GM19452 (cell line): Measurements from ENCODE around the gene ANKRD55.
"Not testable (repeated sequence)": the region's sequence is repeated elsewhere in the genome, so short reads cannot be mapped to it uniquely, and the experiment has no call there.

Source experiments
- ATAC-seq: cut with Tn5 transposase; IDR thresholded peaks from one replicate; pipeline ENCODE4 v1.9.1; 2021; ENCODE audit not compliant: unreplicated experiment

The ANKRD55 gene

DNA sequence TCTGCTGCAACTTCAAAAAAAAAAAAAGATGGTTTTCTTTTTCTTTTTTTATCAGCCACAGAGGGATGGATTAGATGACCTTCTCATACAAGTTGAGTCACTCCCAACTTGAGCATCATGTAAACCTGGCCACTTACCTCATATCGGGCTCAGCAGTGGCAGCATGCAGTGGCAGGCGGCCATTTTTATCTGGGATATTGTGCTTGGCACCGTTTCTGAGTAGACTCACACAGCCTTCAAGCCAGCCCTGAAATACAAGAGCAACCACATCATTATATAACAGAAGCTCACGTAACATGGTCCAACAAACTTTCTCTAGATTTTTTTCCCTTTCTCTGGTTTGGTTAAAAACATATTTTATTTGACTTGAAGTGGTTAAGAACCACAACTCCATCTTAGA lies 62.6 kb downstream of the ANKRD55 start:
- ATAC-seq: no peak

DNA sequence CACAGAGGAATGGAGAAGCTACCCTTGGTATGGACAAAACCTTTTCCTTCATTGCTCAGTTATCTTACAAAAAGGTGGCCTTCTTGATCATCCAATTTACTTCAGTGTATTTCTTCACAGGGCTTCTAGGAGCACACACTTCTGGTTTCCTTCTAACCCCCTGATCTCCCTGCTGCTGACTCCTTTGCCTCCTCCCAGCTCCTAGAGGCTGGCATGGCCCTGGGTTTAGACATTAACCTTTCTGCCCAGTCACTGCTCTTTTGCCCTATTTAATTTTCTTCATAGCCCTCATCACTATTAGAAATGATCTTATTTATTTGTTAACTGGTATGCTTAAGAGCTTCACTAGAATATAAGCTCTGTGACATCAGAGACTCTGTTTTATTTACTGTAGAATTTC lies 63.2 kb downstream of the ANKRD55 start:
- ATAC-seq: no peak

DNA sequence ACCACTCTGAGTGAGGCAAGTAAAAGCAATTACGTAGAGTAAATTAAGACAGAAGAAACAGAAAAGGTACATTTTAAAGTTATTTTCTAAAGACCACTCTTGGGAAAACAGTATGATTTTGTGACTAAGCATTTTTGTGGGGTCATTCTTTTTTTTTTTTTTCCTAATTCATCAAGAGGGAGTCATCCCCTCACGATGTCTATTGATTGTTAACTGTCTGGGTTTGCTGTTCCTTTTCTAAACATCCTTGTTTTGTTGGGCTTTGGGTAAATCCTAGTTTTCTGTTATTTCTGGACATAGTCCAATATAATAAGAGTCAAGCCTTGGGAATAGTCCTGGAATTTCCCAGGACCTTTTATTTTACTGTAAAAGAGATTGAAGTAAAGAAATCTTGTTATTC lies 63.8 kb downstream of the ANKRD55 start:
- ATAC-seq: no peak

DNA sequence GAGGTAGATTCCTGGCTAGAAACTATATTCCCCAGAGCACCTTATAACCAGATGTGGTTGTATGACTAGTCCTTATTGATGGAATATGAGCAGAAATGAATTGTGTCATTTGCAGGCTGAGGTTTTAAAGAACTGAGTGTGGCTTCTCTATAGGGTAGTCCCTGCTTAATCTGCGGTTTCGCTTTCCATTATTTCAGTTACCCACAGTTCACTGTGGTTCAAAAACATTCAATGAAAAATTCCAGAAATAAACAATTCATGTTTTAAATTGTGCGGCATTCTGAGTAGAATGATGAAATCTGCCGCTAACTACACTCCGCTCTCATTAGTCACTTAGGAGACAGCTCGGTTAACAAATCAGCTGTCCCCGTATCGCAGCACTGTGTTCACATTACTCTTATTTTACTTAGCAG lies 65.1 kb downstream of the ANKRD55 start:
- no peak for ATAC-seq

DNA sequence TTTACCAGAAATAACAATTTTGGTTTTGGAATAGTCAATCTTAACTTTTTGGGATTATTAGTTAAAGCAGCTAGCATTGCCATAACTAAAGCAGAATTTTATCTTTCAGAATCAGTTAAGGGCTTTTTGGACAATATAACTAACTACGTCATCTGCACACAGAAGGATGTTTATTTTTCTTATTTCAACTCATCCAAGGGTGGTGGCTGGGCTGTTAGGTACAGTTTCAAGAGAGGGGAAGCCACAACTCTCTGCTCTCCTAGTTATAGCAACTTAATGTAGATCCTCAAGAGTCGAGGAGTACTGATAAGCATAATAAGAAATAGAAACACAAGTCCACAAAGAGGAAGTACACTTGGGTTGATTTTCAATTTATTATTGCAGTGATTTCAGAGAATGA lies 65.6 kb downstream of the ANKRD55 start:
- no peak for ATAC-seq

DNA sequence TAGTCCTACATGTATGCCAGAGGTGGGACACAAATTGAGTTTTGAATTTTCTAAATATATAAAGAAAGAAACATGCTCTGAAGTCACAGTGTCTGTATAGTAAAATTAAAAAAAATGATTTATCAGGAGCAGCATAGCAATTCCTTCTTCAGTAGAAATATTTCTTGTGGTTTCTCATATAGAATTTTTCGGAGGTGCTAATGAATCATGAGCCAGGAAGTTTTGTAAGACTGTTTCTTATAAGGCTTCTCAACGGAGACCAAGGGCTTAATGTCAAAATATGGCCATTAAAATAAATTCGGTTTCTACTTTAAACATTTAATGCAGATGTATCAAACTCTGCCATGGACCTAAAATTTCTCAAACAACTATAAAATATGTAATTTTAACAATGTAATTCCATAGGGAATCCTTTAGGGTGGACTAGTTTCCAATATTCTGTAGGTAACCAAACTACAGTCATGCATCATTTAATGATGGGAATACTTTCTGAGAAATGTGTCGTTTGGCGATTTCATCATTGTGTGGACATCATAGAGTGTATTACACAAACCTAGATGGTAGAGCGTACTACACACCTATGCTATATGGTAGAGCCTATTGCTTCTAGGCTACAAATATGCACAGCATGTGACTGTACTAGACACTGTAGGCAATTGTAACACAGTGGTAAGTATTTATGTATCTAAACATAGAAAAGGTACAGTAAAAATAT lies 66.3 kb downstream of the ANKRD55 start:
- ATAC-seq: no peak

DNA sequence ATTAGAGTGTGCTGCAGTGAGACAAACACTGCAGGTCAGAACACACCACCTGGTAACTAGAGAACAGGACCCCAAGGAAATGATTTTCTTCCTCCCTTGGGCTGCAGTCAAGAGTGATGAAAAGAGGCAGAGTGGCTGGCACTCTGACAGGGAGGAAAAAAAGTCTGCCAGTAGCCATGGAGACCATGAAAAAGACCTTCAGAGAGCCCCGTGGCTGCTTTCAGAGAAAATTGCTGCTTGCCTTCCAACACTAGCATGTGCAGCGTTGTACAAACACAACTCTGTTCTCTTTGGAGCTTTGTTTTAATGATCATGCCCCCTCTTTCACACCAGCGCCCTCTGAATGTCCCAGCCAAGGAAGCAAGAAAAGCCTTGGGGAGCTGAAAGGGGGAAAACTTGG lies 68.8 kb downstream of the ANKRD55 start:
- ATAC-seq: no peak

DNA sequence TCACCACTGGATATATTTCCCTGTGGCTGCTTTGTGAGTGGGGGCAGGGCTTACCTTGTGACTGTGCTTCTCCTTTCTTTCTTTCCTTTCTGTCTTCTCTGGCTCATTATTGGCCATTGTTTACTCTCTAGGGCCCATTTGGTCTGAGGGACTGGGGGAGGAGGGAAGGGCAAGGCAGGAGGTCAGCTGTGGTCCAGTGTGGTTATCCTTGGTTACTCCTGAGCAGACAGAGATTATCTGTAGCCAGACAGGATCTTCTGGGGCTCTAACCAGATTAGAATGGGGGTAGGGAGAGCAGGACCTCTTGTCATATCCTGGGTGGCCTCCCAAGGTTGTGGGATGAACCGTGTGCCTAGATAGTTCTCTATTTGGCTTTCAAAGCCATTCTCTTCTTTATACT lies 71.2 kb downstream of the ANKRD55 start:
- no peak for ATAC-seq

DNA sequence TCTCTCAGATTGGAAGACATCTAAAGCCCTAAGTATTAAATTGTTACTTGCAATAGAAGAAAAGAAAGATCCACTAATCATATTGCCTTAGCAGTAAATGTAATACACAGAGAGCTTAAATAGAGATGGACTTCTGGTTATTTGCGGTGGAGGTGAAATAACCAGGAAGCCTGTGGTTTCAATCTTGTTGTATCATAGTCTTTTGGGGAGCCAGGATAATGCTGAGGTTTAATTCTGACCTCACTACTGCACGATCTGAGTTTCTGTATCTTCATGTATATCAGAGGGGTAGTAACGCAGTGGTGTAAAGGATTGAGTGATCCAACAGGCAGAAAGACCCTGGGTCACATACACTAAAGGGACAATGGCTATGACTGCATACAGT lies 71.7 kb downstream of the ANKRD55 start:
- ATAC-seq: no peak

DNA sequence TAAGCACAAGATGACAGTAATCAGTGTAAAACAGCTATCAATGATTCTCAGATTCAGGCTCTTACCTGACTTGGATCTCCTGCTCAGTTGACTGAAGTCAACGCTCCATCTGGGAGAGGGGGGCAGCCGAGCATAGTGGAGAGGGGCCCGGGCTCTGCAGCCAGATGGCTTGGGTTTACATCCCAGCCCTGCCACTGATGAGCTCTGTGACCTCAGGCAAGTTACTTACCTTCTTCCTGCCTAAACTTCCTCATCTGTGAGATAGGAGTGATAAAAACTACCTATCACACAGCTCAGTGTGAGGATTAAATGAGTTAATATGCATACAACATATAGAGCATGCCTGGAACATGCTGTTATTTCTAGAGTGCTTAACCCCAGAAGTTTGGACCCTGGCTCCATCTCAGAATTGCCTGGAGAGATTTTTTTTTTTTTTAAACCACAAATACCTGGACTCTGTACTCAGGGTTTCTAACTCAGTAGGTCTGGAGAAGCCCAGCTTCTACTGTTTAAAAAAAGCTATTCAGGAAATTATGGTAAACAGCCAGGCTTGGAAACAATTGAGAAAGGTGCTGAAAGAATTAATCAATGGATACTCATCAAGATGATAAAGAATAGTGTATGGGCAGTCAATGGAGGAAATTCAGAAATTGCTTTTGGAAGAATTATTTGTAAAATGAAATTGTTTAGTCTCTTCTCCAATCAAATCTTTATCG lies 72.2 kb downstream of the ANKRD55 start:
- ATAC-seq: no peak

DNA sequence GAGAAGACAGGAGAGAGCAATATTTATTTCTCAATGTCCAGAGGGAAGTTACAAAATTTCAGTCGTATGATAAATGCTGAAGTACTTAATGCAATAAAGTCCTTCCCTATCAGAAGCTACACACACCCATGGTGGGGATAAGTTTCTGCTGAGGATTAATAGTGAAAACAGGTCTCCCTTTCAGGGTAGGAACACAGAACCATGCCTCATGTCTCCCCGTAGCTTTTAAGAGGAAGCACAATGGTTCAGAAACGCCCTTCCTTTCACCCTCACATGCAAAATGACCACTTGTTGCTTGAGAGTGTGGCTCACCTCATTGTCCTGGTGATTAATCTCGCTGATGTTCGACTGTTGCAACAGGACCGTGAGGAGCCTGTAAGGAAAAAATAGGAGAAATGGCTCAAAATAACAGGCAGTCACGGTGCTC lies 73.6 kb downstream of the ANKRD55 start:
- no peak for ATAC-seq

DNA sequence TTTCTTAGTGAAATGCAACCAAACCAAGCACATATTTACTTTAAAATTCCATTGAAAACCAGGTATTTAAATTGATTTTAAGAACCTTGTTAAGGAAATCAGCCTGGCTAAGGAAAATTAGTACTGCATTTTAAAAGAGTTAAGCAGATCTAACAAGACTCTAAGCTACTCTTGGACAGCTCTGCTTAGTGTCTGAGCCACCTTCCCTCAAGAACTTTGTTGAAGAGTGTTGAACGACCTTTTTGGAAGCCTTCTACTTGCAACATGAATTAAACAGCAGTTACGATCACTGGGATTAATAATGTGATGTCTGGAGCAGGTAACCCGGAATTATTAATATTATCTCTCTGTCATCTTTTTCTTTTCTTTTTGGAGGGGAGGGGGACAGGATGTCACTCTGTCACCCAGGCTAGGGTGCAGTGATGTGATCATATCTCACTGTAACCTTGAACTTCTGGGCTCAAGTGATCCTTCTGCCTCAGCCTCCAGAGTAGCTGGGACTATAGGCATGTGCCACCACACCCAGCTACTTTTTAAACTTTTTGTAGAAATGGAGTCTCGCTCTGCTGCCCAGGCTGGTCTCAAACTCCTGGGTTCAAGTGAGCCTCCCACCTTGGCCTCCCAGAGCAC lies 74.7 kb downstream of the ANKRD55 start:
- ATAC-seq: no peak

DNA sequence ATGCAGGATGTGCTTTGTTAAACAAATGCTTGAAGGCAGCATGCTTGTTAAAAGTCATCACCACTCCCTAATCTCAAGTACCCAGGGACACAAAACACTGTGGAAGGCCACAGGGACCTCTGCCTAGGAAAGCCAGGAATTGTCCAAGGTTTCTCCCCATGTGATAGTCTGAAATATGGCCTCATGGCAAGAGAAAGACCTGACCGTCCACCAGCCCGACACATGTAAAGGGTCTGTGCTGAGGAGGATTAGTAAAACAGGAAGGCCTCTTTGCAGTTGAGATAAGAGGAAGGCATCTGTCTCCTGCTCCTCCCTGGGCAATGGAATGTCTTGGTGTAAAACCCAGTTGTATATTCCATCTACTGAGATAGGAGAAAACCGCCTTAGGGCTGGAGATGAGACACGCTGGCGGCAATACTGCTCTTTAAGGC lies 75.9 kb downstream of the ANKRD55 start:
- ATAC-seq: not testable (repeated sequence)

DNA sequence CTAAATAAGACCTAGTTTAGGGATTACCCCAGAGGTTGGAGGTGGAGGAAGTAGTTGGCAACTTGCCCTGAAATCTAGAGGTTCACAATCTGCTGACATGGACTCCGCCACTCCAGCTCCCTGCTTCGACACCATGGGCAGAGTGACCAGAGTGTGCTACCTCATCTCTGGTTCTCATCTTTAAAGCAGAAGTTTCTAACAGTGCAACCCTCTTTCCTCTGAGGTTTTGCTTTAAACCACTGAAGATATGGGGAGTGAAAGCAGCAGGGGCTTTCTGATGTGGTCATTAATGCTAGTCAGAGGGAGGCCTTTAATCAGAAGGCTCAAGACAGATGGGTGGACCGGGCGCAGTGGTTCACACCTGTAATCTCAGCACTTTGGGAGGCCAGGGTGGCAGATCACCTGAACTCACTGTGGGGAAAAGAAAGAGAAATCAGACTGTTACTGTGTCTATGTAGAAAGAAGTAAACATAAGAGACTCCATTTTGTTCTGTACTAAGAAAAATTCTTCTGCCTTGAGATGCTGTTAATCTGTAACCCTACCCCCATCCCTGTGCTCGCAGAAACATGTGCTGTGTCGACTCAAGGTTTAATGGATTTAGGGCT lies 76.4 kb downstream of the ANKRD55 start:
- ATAC-seq: peak; percentile 67

DNA sequence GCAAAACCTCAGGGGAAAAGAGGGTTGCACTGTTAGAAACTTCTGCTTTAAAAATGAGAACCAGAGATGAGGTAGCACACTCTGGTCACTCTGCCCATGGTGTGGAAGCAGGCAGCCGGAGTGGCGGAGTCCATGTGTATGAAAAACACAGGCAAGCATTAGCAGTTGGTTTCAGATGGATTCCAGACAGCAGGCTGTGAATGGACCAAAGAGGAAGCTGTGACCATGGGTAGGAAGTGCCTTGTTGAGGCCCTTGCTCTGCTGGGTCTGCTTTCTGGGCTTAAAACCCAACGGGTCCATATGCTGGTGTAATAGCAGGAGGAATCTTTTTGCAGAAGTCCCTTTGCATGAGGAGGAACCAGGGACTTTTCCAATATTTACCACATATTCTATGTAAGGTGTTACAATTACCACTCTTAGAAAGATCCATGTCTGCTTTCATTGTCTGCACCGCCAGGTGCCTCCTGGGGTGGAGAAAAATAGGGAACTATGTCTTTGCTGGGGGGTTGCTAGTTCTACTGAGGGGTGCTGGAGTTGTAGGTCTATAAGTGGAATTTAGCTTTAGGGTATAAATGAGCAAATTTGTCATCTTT lies 77.0 kb downstream of the ANKRD55 start:
- ATAC-seq: peak; percentile 5

DNA sequence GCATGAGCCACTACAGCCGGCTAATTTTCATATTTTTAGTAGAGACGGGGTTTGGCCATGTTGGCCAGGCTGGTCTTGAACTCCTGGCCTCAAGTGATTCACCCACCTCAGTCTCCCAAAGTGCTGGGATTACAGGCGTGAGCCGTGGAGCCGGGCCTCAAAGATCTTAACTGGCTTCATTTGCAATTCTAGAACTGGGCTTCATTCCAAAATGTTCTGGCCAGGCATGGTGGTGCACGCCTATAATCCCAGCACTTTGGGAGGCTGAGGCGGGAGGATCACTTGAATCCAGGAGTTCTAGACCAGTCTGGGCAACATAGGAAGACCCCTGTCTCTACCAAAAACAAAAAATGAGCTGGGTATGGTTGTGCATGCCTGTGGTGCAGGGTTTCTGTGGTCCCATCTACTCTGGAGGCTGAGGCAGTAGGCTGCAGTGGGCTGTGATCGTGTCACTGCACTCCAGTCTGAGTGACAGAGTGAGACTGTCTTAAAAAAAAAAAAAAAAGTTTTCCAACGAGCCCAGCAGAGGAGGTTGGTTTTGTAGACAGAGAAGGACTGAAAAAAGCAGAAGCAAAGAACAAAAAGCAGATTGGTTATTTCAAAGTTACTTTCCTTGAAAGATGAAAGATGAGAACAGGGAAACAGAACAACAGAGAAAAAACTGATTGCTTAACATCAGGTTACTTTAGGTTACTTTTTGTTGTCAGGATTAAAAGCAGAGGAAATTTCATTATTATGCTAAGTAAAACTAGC lies 78.2 kb downstream of the ANKRD55 start:
- no peak for ATAC-seq

DNA sequence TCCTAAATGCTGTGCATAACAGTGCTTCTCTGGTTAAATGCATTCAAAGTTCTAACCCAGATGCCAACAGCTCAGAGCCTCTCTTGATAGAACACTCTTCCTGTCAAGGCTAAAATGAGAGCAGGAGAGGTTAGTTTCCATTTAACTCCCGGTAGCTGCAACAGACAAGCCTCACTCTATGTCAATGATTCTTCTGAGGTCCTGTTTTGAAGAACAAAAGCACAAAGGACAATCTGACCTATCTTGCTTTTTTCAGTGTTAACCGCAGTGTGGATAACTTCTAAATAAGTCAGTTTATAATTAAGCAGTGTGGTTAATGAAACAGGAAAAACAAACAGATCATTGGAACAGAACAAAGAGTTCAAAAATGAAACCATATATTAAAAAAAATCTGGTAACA lies 80.7 kb downstream of the ANKRD55 start:
- peak; percentile 39 for ATAC-seq

DNA sequence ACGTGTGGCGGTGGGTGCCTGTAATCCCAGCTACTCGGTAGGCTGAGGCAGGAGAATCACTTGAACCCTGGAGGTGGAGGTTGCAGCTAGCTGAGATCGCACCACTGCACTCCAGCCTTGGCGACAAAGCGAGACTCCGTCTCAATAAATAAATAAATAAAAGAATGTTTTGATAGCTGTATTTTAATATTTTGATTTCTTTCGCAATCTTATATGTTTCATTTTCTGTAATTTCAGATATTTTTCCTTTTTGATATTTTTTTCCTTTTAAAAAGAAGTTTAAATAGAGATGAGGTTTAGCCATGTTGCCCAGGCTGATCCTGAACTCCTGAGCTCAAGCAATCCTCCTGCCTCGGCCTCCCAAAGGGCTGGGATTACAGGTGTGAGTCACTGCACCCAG lies 82.4 kb downstream of the ANKRD55 start:
- not testable (repeated sequence) for ATAC-seq

DNA sequence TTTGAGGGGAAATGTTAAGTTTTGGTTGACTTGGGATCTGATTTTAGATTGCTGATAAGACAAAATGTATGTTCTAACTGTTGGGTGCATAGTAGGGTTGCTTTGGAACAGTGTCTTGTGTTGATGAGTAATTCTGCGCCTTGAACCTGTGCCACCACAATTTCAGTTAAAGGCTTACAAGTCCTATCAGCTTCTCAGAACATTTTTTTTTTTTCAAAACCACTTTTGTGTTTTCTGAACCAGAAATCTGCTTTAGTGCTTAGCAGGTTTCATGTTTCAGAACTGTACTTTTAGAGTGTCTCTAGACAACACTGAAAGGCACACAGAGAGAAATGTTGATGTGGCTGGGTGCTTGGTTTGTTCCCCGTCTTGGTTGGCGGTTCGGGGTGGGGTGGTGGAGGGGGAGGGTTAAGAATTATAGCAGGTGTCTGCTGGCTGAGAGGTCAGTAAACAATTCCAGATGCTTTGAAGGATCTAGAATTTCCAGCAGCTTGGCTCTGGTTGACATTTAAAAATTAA lies 84.6 kb downstream of the ANKRD55 start:
- peak; percentile 86 for ATAC-seq

DNA sequence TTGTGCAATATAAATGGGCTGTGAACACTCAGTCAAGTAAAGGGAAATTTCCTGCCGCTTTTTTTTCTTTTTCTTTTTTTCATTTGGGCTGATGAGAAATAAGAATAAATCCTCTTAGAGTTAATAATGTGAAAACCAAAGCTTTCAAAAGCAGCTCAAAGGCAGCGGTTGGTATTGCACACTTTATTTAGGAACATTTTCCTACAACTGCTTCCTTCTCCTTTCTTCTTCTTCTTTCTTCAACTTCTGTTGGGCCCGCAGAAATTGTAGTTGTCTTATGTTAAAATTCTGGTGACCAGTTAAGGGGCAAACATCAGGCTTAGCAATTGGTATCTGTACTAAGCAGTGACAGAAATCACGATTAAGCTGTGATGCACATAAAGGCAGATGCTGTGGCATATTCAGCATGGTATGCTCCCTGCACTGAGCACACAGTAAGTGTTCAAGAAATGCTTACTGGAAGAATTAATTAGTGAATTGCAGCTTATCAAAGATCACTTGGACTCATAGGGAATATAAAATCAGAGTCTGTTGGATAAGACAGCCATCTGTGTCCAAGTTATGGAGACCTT lies 85.4 kb downstream of the ANKRD55 start:
- ATAC-seq: no peak
